NOMO-1 treated with dmso at 0.1 percent for 144 hours (cell line): Measurements from ENCODE around the gene CUL1.

Experiments
- DNase-seq: peaks from one replicate; lab custom pipeline; 2025; ENCODE audit not compliant: unreplicated experiment; lab: John Stamatoyannopoulos, UW

CUL1 gene

GRCh38 chr7:148753224-148753623, 54.5 kb downstream of the CUL1 start:
- DNase-seq, result no peak

- no peak for DNase-seq
Observed at GRCh38 chr7:148754912-148755311, 56.2 kb downstream of the CUL1 start.

DNA sequence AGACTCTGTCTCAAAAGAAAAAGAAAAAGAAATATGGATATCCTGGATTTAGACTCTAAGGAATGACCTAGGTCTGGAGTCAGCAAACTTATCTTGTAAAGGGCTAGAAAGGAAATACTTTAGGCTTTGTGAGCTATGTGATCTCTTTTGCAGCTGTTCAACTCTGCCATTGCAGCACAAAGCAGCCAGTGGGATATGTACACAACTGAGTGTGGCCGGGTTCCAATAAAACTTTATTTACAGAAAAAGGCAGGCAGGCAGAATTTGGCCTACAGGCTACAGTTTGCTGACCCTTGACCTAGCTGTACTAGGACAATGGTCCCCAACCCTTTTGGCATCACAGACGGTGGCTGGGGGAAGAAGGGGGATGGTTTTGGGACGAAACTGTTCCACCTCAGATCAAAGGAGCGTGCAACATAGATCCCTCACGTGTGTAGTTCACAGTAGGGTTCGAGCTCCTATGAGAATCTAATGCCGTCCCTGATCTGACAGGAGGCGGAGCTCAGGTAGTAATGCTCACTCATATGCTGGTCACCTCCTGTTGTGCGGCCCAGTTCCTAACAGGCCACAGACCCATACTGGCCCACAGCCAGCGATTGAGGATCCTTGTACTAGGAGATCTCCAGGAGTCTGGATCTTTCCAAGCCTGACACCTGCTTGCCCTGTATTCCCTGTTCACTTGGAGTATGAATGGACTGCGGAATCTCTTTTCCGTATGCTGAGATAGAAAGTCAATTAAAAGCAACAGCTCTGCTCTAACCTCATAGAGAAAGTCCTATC, 63.0 kb downstream of the CUL1 start:
- no peak for DNase-seq

DNA sequence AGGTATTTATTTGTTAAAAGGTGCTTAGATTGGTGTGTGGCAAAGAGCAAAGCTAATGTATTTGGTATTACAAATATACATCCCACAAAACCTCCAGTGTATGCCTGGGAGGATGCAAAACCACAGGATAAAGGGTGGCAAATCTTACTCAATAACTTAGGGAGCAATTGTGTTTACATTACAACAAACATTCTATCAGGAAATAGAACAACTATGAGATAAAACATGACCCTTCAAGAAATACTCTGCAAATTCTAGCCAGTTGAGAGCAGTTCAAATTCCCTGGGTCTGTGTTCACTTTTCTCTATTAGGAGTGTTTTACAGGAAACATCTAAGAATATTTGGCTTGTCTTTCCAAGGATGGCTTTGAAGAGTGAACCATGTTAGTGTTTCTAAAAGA, 64.9 kb downstream of the CUL1 start:
- DNase-seq, result no peak

DNA sequence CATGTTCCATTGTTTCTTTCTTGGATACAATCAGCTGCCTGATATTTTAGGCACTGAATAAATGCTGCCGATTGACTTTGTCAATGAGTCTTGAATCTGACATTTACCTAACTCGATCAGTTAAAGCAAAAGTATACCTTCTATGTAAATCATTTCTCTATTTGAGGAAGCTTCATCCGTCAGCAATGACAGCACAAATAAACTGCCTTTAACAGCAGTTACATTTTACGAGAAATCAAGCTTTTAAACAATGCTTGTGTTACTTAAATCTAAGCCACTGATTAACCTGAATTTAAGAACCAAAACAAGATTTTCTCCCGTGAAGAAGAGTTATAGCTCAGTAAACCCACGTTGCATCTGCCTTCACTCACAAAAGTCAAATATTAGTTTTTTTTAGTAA, 71.3 kb downstream of the CUL1 start:
- DNase-seq, result no peak

DNA sequence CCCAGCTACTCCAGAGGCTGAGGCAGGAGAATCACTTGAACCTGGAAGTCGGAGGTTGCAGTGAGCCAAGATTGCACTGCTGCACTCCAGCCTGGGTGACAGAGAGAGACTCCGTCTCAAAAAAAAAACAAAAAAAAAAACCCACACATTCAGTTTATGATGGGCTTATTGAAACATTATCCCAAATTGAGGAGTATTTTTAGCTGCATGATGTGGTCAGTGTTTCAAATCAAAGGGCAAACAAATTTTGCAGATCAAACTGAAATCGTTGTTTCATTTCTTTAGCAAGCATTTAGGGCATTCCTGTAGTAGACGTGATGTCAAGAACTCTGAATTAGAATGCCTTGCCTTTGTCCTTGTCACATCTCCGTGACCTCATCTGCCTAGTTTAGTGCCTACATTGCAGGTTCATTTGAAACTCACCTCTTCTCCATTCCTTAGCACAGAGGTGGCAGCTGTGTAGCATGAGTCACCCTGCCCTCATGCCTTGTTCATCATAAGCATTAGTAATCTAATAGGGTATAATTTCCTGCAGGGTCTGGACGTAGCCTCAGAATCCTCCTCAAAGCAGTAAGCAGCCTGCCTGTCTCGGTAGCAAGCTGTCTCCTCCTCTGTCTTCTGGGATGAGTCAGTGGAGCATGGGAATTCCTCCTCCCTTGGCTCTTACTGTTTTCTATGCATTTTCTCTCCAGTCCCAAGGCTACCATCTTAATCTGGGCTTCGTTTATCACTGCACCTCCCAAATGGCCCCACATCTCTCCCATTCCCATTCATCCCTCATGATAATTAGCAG, 73.8 kb downstream of the CUL1 start:
- DNase-seq, result no peak

GRCh38 chr7:148773334-148773733, 74.6 kb downstream of the CUL1 start:
- no peak for DNase-seq

GRCh38 chr7:148774471-148774870, 75.8 kb downstream of the CUL1 start:
- no peak for DNase-seq

GRCh38 chr7:148782757-148783456, 84.2 kb downstream of the CUL1 start:
- DNase-seq, result no peak

- DNase-seq, result no peak
Observed at GRCh38 chr7:148783801-148784527, 85.3 kb downstream of the CUL1 start.

DNA sequence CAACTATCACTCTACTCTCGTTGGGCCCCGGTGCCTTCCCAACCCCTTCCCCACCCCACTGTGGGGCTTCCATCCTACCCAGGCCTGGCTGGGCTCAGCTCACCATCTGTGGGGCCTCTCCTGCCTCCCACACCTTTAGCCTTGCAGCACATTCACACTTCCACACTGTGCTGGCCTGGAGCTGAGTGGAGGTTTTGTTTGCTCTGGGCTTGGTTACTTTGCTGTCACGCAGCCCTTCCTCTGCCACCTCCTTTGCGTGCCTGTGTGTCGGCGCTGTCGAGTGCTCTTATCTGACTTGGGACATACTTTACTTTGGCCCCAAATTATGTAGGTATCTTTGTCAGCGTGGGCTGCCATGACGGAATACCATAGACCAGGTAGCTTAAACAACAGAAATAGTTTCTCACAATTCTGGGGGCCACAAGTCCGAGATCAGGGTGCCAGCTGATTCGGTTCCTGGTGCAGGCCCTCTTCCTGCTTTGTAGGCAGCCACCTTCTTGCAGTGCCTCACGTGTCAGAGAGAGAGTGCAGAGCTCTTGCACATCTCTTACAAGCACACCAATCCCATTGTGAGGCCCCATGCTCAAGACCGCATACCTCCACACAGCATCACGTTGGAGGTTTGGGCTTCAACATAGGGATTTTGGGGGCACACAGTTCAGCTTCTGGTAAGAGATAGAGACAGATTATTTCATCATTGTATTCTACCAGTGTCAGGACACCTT, 89.0 kb downstream of the CUL1 start:
- DNase-seq, result no peak

DNA sequence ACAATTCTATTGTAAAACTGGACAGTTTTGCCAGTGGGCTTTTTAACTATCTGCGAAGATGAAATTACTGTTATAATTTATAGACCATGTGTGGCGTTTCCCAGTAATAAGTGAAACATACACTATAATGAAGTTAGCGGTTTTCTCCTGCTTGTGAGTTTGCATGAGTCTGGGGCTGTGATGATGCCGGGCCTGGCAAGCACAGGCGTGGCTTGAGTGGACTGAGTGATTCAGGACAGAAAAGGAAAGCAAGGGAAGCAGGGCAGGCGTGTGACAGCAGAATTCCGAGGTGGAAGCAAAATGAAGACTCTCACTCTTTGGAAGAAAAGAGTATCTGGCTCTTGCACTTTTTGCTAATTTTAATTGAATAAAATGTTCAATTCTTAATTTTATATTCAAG, 90.5 kb downstream of the CUL1 start:
- no peak for DNase-seq

DNA sequence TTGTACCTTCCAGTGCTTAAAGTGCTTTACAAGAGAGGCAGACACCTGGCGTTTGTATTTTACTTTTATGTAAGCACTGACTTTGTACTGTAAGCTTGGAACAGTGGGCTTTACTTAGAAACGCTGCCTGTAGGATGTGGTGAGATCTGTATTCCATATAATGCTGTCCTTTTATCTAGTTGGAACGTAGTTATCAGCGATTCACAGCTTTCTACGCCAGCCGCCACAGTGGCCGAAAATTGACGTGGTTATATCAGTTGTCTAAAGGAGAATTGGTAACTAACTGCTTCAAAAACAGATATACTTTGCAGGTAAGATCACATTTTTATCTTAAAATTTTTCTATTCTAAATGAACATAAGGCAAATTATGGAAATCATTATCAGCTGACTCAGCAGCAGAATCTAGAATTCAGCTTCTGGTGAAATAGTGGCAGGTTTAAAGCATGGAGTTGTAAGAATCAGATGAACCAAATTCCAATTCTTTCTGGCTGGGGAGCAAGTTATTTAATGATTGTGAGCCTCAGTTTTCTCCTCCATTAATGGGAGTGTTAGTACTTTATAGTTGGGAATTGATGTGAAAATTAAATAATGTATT, 91.5 kb downstream of the CUL1 start:
- DNase-seq, result no peak

- no peak for DNase-seq
Observed at GRCh38 chr7:148790850-148791249, 92.1 kb downstream of the CUL1 start.

- no peak for DNase-seq
Observed at GRCh38 chr7:148791546-148791945, 92.8 kb downstream of the CUL1 start.

DNA sequence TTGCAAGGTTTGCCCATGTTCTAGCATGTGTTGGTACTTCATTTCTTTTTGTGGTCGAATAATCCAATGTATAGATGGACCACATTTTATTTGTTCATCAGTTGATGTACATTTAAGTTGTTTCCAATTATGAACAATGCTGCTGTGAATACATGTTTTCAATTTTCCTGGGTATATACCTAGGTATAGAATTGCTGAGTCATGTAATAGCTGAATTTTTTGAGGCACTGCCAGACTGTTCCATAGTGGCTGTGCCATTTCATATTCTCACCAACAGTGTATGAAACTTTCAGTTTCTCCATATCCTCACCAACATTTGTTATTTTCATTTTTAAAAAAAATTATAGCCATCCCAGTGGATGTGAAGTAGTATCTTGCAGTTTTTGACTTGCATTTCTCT, 94.9 kb downstream of the CUL1 start:
- DNase-seq, result no peak

GRCh38 chr7:148794476-148794875, 95.8 kb downstream of the CUL1 start:
- no peak for DNase-seq

- DNase-seq, result no peak
Observed at GRCh38 chr7:148796841-148797240, 98.1 kb downstream of the CUL1 start.

- DNase-seq, result no peak
Observed at GRCh38 chr7:148799893-148800555, 101.3 kb downstream of the CUL1 start.

- no peak for DNase-seq
Observed at GRCh38 chr7:148800677-148801076, 102.0 kb downstream of the CUL1 start.
